IPS-18c (cell line): Measurements from ENCODE around the gene XRCC1.
A peak's percentile ranks its signal among the peaks of the same experiment; 100 is the strongest.

Source experiments
- H3K4me3 ChIP-seq: 2 replicates; pipeline ENCODE4 v1.7.0; 2013; ENCODE audit warnings: low read depth, mild to moderate bottlenecking, low read length, moderate library complexity; ENCODE audit not compliant: insufficient read depth
- H3K9me3 ChIP-seq: one replicate; pipeline ENCODE4 v1.6.1; 2013; ENCODE audit warnings: mild to moderate bottlenecking, low read length, moderate library complexity; ENCODE audit not compliant: control insufficient read depth, insufficient read depth

The XRCC1 gene

GRCh38 chr19:43575156-43575950 is at the start of gene XRCC1, which contains the start of gene PINLYP:
XRCC1 (minus strand) TSS chr19:43575527; CDS start chr19:43575458, 69 bp downstream.
PINLYP (plus strand) TSS chr19:43575801; CDS start chr19:43577192, 1,391 bp downstream.
- no peaks in the 10 kb centered on the region for H3K9me3 ChIP-seq

GRCh38 chr19:43624933-43625332 is 49.6 kb upstream of the XRCC1 start:
- Histone ChIP-seq H3K4me3 (no peak overlapping the region), H3K9me3 (no peaks in the 10 kb centered on the region)

More at GRCh38 chr19:43575156-43575950, at the start of gene XRCC1, which contains the start of gene PINLYP:
- peak within 1 kb of the TSS; percentile 78 for H3K4me3 ChIP-seq

GRCh38 chr19:43623889-43624670 is 48.8 kb upstream of the XRCC1 start:
- H3K9me3 ChIP-seq, result no peaks in the 10 kb centered on the region
- no peak overlapping the region for H3K4me3 ChIP-seq

GRCh38 chr19:43622956-43623355 is 47.6 kb upstream of the XRCC1 start:
- no peaks in the 10 kb centered on the region for H3K9me3 ChIP-seq

GRCh38 chr19:43622070-43622469 is 46.7 kb upstream of the XRCC1 start:
- Histone ChIP-seq H3K9me3 (no peaks in the 10 kb centered on the region), H3K4me3 (no peak overlapping the region)

More at GRCh38 chr19:43622956-43623355, 47.6 kb upstream of the XRCC1 start:
- no peak overlapping the region for H3K4me3 ChIP-seq

GRCh38 chr19:43620061-43621001 is 45.0 kb upstream of the XRCC1 start:
- Histone ChIP-seq H3K9me3 (no peaks in the 10 kb centered on the region), H3K4me3 (peak overlapping the region; percentile 79; the same call in 1 of the 2 replicates)

GRCh38 chr19:43619262-43620060 is 44.1 kb upstream of the XRCC1 start, which contains the start of gene ZNF428:
ZNF428 (minus strand) TSS chr19:43619629; CDS start chr19:43614304, 5,325 bp downstream.
- H3K4me3 ChIP-seq, result peak within 1 kb of the TSS; percentile 79
- H3K9me3 ChIP-seq, result no peaks in the 10 kb centered on the region

- Histone ChIP-seq H3K4me3 (peak overlapping the region; percentile 79), H3K9me3 (no peaks in the 10 kb centered on the region)
Measured at GRCh38 chr19:43618921-43619261, 43.6 kb upstream of the XRCC1 start.

GRCh38 chr19:43616954-43617353 is 41.6 kb upstream of the XRCC1 start:
- Histone ChIP-seq H3K4me3 (no peak overlapping the region), H3K9me3 (no peaks in the 10 kb centered on the region)

GRCh38 chr19:43616306-43616705 is 41.0 kb upstream of the XRCC1 start:
- Histone ChIP-seq H3K4me3 (no peak overlapping the region), H3K9me3 (no peaks in the 10 kb centered on the region)

GRCh38 chr19:43612374-43612773 is 37.0 kb upstream of the XRCC1 start:
- H3K4me3 ChIP-seq, result no peak overlapping the region
- H3K9me3 ChIP-seq, result no peaks in the 10 kb centered on the region

GRCh38 chr19:43611788-43612187 is 36.5 kb upstream of the XRCC1 start, which contains the start of gene SRRM5:
SRRM5 (plus strand) TSS chr19:43612088; CDS start chr19:43612122, 34 bp downstream.
- Histone ChIP-seq H3K4me3 (no peak within 1 kb of the TSS), H3K9me3 (no peaks in the 10 kb centered on the region)

- Histone ChIP-seq H3K4me3 (no peak overlapping the region), H3K9me3 (no peaks in the 10 kb centered on the region)
Measured at GRCh38 chr19:43610493-43610892, 35.2 kb upstream of the XRCC1 start.

GRCh38 chr19:43609872-43610271 is 34.5 kb upstream of the XRCC1 start:
- H3K9me3 ChIP-seq, result no peaks in the 10 kb centered on the region
- H3K4me3 ChIP-seq, result no peak overlapping the region

GRCh38 chr19:43607238-43608205 is 32.2 kb upstream of the XRCC1 start:
- Histone ChIP-seq H3K4me3 (no peak overlapping the region), H3K9me3 (no peaks in the 10 kb centered on the region)
